ENCODE results near the gene FKBP7.
"Not testable (repeated sequence)": the region's sequence is repeated elsewhere in the genome, so short reads cannot be mapped to it uniquely, and the experiment has no call there.

The FKBP7 gene

GRCh38 chr2:178484245-178485041 is 6.0 kb upstream of the FKBP7 start:
- no peak for DNase-seq

GRCh38 chr2:178482437-178482836 is 4.0 kb upstream of the FKBP7 start:
- DNase-seq = no peak

- DNase-seq = peak; percentile 84
Measured at GRCh38 chr2:178480227-178481181, 2.1 kb upstream of the FKBP7 start, which contains the start of gene PLEKHA3. PLEKHA3 (plus strand) TSS chr2:178480457; CDS start chr2:178480870, 413 bp downstream.

- no peak for DNase-seq
Measured at GRCh38 chr2:178479758-178480226, 1.4 kb upstream of the FKBP7 start.

- no peak for DNase-seq
Measured at GRCh38 chr2:178479275-178479616, 846 bp upstream of the FKBP7 start.

GRCh38 chr2:178478130-178478438 is 316 bp downstream of the FKBP7 start:
- DNase-seq = no peak

GRCh38 chr2:178477443-178478129 is 814 bp downstream of the FKBP7 start:
- DNase-seq = no peak

- DNase-seq = no peak
Measured at GRCh38 chr2:178476477-178476876, 1.9 kb downstream of the FKBP7 start.

- DNase-seq = no peak
Measured at GRCh38 chr2:178474560-178474959, 3.8 kb downstream of the FKBP7 start.

GRCh38 chr2:178473931-178474330 is 4.5 kb downstream of the FKBP7 start:
- DNase-seq = no peak

GRCh38 chr2:178473373-178473772 is 5.0 kb downstream of the FKBP7 start:
- no peak for DNase-seq

- not testable (repeated sequence) for DNase-seq
Measured at GRCh38 chr2:178471313-178471712, 7.1 kb downstream of the FKBP7 start.

GRCh38 chr2:178469219-178469849 is 9.1 kb downstream of the FKBP7 start:
- no peak for DNase-seq

GRCh38 chr2:178457390-178457886 is 21.0 kb downstream of the FKBP7 start:
- DNase-seq = no peak

GRCh38 chr2:178455947-178456346 is 22.5 kb downstream of the FKBP7 start:
- DNase-seq = no peak

GRCh38 chr2:178452870-178453269 is 25.5 kb downstream of the FKBP7 start:
- no peak for DNase-seq

- DNase-seq = no peak
Measured at GRCh38 chr2:178452334-178452733, 26.1 kb downstream of the FKBP7 start.

GRCh38 chr2:178450774-178451525 is 27.4 kb downstream of the FKBP7 start, which contains the start of the genes PJVK and PRKRA:
PJVK (plus strand) TSS chr2:178451378; CDS start chr2:178453410, 2,032 bp downstream.
PRKRA (minus strand) TSS chr2:178451175; CDS start chr2:178451030, 145 bp downstream.
- peak; percentile 74 for DNase-seq

GRCh38 chr2:178450524-178450773 is 28.0 kb downstream of the FKBP7 start:
- DNase-seq = no peak

- DNase-seq = no peak
Measured at GRCh38 chr2:178449700-178450523, 28.5 kb downstream of the FKBP7 start.

Measured in 8988T (cell line).